CD4-positive, CD25-positive, alpha-beta regulatory T cell (primary cell): ENCODE results near the gene DUSP1. TPM values are rescaled to one million over a fixed set of nuclear protein-coding genes. Genes with fewer than 3 reads are reported as not detected.

Source experiments
- ATAC-seq, 2 donors: fragments of 150-1000 bp; cut with Tn5 transposase; one replicate each; pipeline ENCODE4 v1.10.0; 2021; ENCODE audit warnings: low read depth in 2 of 2, moderate number of reproducible peaks in 2 of 2, moderate library complexity in 1 of 2
- DNase-seq, 3 donors: peaks; one replicate each; pipeline versions ENCODE4 v3.0.0 to v3.0.0-alpha.2; 2012 to 2022; ENCODE audit warnings: mixed read lengths in 1 of 3
- H3K27ac ChIP-seq: one replicate; pipeline ENCODE4 v1.7.0; 2013; ENCODE audit warnings: mild to moderate bottlenecking, low read length; ENCODE audit not compliant: insufficient read depth, poor library complexity, severe bottlenecking
- H3K27me3 ChIP-seq: one replicate; pipeline ENCODE4 v1.7.0; 2013; ENCODE audit warnings: low read length; ENCODE audit not compliant: control insufficient read depth, insufficient read depth
- H3K36me3 ChIP-seq: one replicate; pipeline ENCODE4 v1.7.0; 2013; ENCODE audit warnings: mild to moderate bottlenecking, low read length, moderate library complexity; ENCODE audit not compliant: control insufficient read depth, insufficient read depth
- H3K4me1 ChIP-seq: 2 replicates; pipeline ENCODE4 v1.7.0; 2013; ENCODE audit warnings: mild to moderate bottlenecking, low read length; ENCODE audit not compliant: insufficient read depth, control insufficient read depth, poor library complexity, severe bottlenecking
- H3K4me3 ChIP-seq: one replicate; pipeline ENCODE4 v1.7.0; 2013; ENCODE audit warnings: low read depth, mild to moderate bottlenecking, low read length, moderate library complexity
- H3K9me3 ChIP-seq, 2 experiments: 1 replicate in 1 of 2; 2 replicates in 1 of 2; pipeline ENCODE4 v1.7.0; 2013; ENCODE audit warnings: low read length in 2 of 2, mild to moderate bottlenecking in 1 of 2, moderate library complexity in 1 of 2; ENCODE audit not compliant: control insufficient read depth in 2 of 2
- H3K27ac Mint-ChIP-seq, 3 donors: one replicate each; pipeline ENCODE4 v1.8.0; 2020 to 2022; ENCODE audit warnings: mild to moderate bottlenecking in 3 of 3, mixed read lengths in 3 of 3, moderate library complexity in 2 of 3
- H3K27me3 Mint-ChIP-seq: one replicate; pipeline ENCODE4 v1.8.0; 2022; ENCODE audit warnings: mild to moderate bottlenecking, mixed read lengths
- H3K36me3 Mint-ChIP-seq: one replicate; pipeline ENCODE4 v1.8.0; 2020; ENCODE audit warnings: mixed read lengths
- H3K4me1 Mint-ChIP-seq, 4 donors: one replicate each; pipeline ENCODE4 v1.8.0; 2020 to 2022; ENCODE audit warnings: mixed read lengths in 4 of 4, mild to moderate bottlenecking in 1 of 4
- H3K4me3 Mint-ChIP-seq, 4 donors: one replicate each; pipeline ENCODE4 v1.8.0; 2020 to 2022; ENCODE audit warnings: mild to moderate bottlenecking in 4 of 4, mixed read lengths in 4 of 4, moderate library complexity in 3 of 4
- H3K9me3 Mint-ChIP-seq, 7 donors: one replicate each; pipeline ENCODE4 v1.8.0; 2020 to 2022; ENCODE audit warnings: mixed read lengths in 7 of 7, mild to moderate bottlenecking in 3 of 7, moderate library complexity in 2 of 7
- polyA plus RNA-seq, 4 donors: library from polyadenylated mRNA; unstranded; fragments of 300-500 nt; fragmentation: Illumina TruSeq; gene quantifications; one replicate each; pipeline ENCODE4 v1.2.3, GENCODE V29; 2021
- total RNA-seq: library from RNA; stranded (reverse); gene quantifications from one replicate; pipeline ENCODE4 v1.2.3, GENCODE V29; 2022

DUSP1 gene
- total and polyA plus RNA-seq, 5 donors from 2014 or later: 298 to 2,095 (median 511) TPM

DNA sequence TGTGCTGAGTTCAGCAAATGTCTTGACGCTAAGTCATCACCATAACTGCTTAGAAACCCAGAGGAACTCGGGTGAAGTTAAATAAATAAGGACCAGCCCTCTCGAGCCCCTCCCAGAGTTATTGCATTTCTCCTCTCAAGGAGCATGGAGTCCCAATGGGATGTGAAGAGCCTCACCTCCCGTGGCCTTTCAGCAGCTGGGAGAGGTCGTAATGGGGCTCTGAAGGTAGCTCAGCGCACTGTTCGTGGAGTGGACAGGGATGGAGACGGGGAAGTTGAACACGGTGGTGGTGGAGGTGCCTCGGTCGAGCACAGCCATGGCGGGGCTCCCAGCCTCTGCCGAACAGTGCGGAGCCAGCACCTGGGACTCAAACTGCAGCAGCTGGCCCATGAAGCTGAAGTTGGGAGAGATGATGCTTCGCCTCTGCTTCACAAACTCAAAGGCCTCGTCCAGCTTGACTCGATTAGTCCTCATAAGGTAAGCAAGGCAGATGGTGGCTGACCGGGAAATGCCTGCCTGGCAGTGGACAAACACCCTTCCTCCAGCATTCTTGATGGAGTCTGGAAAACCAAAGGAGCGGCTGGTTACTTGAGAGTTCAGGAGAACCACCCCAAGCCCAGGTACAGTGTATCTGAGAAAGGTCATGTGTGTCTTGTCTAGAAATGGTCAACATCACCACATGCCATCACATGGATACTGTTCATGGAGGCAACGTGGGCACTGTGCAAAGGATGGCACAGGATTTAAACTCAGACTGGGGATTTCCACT, 2.2 kb downstream of the DUSP1 start:
- peaks cover 8% of the 10 kb centered on the region for H3K36me3 Mint-ChIP-seq
- ATAC-seq: no peak
- Histone ChIP-seq H3K27me3 (no peaks in the 10 kb centered on the region), H3K4me1 (peaks cover 76% of the 10 kb centered on the region), H3K27ac (peak overlapping the region; percentile 100), H3K36me3 (peaks cover 25% of the 10 kb centered on the region), H3K9me3 (no peaks in the 10 kb centered on the region), H3K4me3 (peak overlapping the region; percentile 99)
- H3K27ac Mint-ChIP-seq: peak overlapping the region; percentile 38 to 100 (median 98)
- peaks cover 0 to 2% (median 0%) of the 10 kb centered on the region in 7 donors for H3K9me3 Mint-ChIP-seq
- peaks cover 26% of the 10 kb centered on the region for H3K27me3 Mint-ChIP-seq
- peak in 2 of 3 donors; percentile 28 to 60 for DNase-seq
- H3K4me3 Mint-ChIP-seq: peak overlapping the region; percentile 91 to 97 (median 92)
- peaks cover 31 to 84% (median 57%) of the 10 kb centered on the region in 4 donors for H3K4me1 Mint-ChIP-seq

DNA sequence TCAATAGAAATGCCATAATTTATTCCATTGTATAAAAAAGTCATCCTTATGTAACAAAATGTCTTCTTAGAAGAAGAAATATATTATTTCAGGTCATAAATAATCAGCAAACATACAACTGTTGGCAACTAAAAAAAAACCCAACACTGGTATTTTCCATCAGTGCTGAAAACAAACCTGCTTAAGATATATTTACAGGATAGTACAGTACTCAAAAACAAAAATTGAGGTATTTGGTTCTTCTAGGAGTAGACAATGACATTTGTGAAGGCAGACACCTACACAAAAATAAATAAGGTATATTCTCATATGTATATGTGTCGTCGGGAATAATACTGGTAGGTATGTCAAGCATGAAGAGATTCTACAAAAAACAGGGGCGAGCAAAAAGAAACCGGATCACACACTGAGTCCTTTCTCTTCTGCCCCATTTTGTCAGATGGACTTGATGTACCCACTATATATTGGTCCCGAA, 2.9 kb downstream of the DUSP1 start:
- Histone ChIP-seq H3K36me3 (peaks cover 25% of the 10 kb centered on the region), H3K27ac (peak overlapping the region; percentile 100), H3K9me3 (no peaks in the 10 kb centered on the region), H3K27me3 (no peaks in the 10 kb centered on the region), H3K4me1 (peaks cover 70% of the 10 kb centered on the region), H3K4me3 (peak overlapping the region; percentile 99)
- Mint-ChIP-seq H3K36me3 (peaks cover 8% of the 10 kb centered on the region), H3K27me3 (peaks cover 26% of the 10 kb centered on the region), H3K9me3 (peaks cover 0 to 2% (median 0%) of the 10 kb centered on the region in 7 donors), H3K4me3 (peak overlapping the region; percentile 91 to 97 (median 92)), H3K27ac (peak overlapping the region; percentile 43 to 100 (median 75)), H3K4me1 (peaks cover 31 to 82% (median 51%) of the 10 kb centered on the region in 4 donors)
- DNase-seq (no peak), ATAC-seq (no peak)

DNA sequence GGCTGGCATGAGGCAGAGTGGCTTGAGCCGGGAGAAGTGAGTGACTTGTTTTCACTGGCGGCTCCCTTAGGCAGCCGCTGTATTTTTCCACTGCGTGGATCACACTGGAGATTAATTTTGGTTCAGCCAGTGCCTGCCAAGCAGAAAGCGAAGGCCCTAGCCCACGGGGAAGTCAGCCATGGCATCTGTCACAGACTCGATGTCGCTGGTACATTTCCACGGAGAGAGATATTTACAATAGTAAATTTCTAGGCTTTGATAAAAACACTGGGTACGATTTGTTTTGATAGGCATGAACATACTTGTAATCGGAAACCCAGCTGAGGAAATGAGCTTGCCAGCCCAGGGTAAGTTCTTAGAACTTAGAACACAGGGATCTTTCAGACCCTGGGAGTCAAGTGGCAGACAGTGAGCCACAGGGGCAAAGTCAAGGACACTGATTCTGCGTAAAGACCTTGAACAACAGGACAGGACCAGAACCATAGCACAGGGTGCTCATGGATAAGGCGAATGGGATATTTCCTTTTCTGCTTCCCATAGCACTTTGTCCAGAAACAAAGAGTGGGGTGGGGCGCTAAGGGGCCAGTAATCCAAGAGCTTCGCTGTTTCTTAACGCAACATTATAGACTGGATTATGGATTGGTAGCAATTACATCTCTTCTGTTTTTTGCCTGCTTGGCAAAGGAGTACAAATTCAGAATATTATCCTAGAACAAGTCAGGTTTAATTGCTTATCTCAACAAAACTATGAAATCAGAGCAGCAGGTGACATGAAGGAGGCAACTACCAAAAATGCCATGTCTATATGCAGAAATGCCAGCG, 4.5 kb downstream of the DUSP1 start:
- no peak for ATAC-seq
- DNase-seq: peak in 2 of 3 donors; percentile 44 to 54
- H3K27me3 Mint-ChIP-seq: peaks cover 15% of the 10 kb centered on the region
- Histone ChIP-seq H3K36me3 (peaks cover 25% of the 10 kb centered on the region), H3K4me3 (peak overlapping the region; percentile 68), H3K4me1 (peaks cover 54% of the 10 kb centered on the region), H3K27ac (peak overlapping the region; percentile 100), H3K9me3 (no peaks in the 10 kb centered on the region), H3K27me3 (no peaks in the 10 kb centered on the region)
- H3K9me3 Mint-ChIP-seq: peaks cover 0 to 2% (median 0%) of the 10 kb centered on the region in 7 donors
- H3K4me1 Mint-ChIP-seq: peaks cover 26 to 66% (median 40%) of the 10 kb centered on the region in 4 donors
- H3K27ac Mint-ChIP-seq: peak overlapping the region; percentile 91 to 100 (median 99)
- H3K36me3 Mint-ChIP-seq: peaks cover 8% of the 10 kb centered on the region
- peak overlapping the region; percentile 83 to 97 (median 90) for H3K4me3 Mint-ChIP-seq

DNA sequence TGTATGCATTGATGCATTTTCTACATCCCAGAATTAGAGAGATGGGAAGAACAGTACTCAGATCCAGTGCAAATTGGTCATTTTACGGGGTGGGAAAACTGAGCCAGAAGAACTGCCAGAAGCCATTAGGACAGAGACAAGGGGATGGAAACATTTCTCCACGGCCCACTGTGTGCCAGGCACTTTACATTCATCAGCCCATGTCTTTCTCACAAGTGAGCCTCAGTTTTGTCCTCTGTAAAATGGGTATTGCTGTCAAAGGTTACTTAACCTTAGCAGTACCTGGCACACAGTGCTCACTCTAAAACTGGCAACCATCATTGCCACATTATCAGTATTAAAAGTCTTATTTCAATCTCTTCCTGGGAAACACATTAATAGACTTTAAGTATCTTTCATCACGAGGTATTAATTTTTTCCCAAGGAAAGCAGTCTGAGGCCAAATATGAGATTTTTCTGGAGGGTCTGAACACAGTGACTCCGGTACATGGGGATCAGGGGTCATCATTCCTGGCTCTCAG, 5.2 kb downstream of the DUSP1 start:
- Histone ChIP-seq H3K4me1 (peaks cover 51% of the 10 kb centered on the region), H3K36me3 (peaks cover 25% of the 10 kb centered on the region), H3K9me3 (no peaks in the 10 kb centered on the region), H3K27ac (peak overlapping the region; percentile 100), H3K4me3 (peak overlapping the region; percentile 68), H3K27me3 (no peaks in the 10 kb centered on the region)
- ATAC-seq (no peak), DNase-seq (no peak)
- peaks cover 0 to under 1% (median 0%) of the 10 kb centered on the region in 7 donors for H3K9me3 Mint-ChIP-seq
- H3K36me3 Mint-ChIP-seq: peaks cover 8% of the 10 kb centered on the region
- peaks cover 15% of the 10 kb centered on the region for H3K27me3 Mint-ChIP-seq
- H3K27ac Mint-ChIP-seq: peak overlapping the region; percentile 91 to 100 (median 99)
- peaks cover 31 to 65% (median 40%) of the 10 kb centered on the region in 4 donors for H3K4me1 Mint-ChIP-seq
- peak overlapping the region; percentile 83 to 97 (median 90) for H3K4me3 Mint-ChIP-seq

DNA sequence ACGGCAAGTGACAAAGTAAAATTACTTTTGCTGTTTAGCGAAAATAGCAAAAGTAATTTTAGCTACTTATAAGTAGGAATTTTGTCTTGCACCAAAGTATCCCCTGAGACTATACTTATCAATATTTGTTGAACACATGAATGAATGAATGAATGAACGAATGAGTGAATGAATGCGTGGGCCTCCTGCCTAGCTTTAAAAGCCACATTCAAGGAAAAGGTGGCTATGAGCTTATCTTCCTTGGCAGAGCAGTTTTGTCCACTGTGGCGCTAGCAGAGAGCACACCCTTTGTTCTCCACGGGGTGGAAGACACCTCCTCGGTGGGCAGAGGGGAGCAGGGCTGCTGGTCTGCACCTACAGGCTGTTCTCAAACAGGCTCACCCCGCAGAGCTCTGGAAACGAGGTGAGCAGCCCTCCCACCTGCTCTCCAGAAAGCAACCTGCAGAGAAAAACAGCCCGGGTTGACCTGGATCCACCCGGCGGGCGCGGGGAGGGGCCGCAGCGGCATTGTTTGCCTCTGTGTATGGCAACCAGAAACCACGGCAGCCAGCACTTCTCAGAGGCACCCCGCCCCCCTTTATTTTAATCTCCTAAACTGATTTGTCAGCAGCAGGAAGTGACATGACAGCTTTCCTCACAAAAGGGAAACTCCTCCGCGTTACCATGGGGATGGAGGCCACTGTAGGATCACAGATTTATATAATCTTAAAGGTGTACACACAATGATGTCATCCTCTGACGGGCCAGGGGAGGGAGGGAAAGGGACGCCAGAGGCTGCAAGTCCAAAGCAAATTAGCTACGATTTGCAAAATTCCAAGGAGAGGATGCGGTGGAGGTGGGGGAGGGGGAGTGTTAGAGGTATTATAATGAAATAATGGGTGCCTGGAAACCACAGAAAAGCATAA, 5.9 kb downstream of the DUSP1 start:
- H3K4me3 Mint-ChIP-seq: peak overlapping the region; percentile 83 to 97 (median 90)

DNA sequence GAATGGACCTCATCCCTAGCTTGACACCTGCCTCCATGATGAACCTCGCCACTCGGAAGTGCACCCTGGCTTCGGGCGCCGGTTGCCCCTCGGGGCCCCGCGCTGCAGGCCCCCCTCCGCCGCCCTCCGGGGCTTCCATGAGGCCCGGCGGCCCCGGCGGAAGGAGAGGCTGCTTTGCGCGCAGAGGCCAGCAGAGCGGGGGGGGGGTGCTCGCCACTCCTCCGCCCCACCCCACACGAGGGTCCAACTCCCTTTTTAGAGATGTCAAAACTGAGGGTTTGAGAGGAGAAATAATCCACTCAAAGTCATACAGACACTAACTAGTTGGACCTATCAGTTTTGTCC, 7.9 kb downstream of the DUSP1 start:
- no peak overlapping the region for H3K4me3 ChIP-seq
- H3K36me3 ChIP-seq: peaks cover 5% of the 10 kb centered on the region
- H3K27me3 Mint-ChIP-seq: peaks cover 21% of the 10 kb centered on the region
- H3K9me3 ChIP-seq: no peaks in the 10 kb centered on the region
- peak overlapping the region in 1 of 4 donors; percentile 97 for H3K4me3 Mint-ChIP-seq
- peak overlapping the region in 1 of 3 donors; percentile 100 for H3K27ac Mint-ChIP-seq
- H3K36me3 Mint-ChIP-seq: no peaks in the 10 kb centered on the region
- peaks cover 0 to 8% (median 0%) of the 10 kb centered on the region in 7 donors for H3K9me3 Mint-ChIP-seq
- H3K27ac ChIP-seq: no peak overlapping the region
- no peaks in the 10 kb centered on the region for H3K27me3 ChIP-seq
- DNase-seq (no peak), ATAC-seq (no peak)
- H3K4me1 Mint-ChIP-seq: peaks cover 24 to 43% (median 27%) of the 10 kb centered on the region in 4 donors
- peaks cover 27% of the 10 kb centered on the region for H3K4me1 ChIP-seq

More for the DNA sequence above, 5.9 kb downstream of the DUSP1 start:
- H3K27ac ChIP-seq: peak overlapping the region; percentile 100
- Mint-ChIP-seq H3K9me3 (peaks cover 0 to 2% (median 0%) of the 10 kb centered on the region in 7 donors), H3K4me1 (peaks cover 31 to 64% (median 41%) of the 10 kb centered on the region in 4 donors), H3K27me3 (peaks cover 19% of the 10 kb centered on the region), H3K27ac (peak overlapping the region; percentile 95 to 100 (median 99)), H3K36me3 (peaks cover 8% of the 10 kb centered on the region)
- no peaks in the 10 kb centered on the region for H3K9me3 ChIP-seq
- H3K4me3 ChIP-seq: peak overlapping the region; percentile 81
- peak; percentile 91 to 92 for ATAC-seq
- H3K36me3 ChIP-seq: peaks cover 25% of the 10 kb centered on the region
- DNase-seq: peak; percentile 97 to 99 (median 99)
- no peaks in the 10 kb centered on the region for H3K27me3 ChIP-seq
- H3K4me1 ChIP-seq: peaks cover 47% of the 10 kb centered on the region
